ENCODE data around the gene EBLN2. TPM values are rescaled to one million over a fixed set of nuclear protein-coding genes. Genes with fewer than 3 reads are reported as not detected.

EBLN2 gene
- 1.4 TPM for polyA plus RNA-seq (2012; ENCODE audit: insufficient read depth, insufficient read length)

- no peak within 1 kb of the TSS for H3K4me3 ChIP-seq (ENCODE audit: low read length)
- DNase-seq (ENCODE audit: low read depth, low spot score), result no peak
Observed at GRCh38 chr3:73061416-73061815, at the start of gene EBLN2. Gene EBLN2 (plus strand): TSS chr3:73061659. CDS start chr3:73062082, 423 bp downstream.

GRCh38 chr3:73018298-73018697 lies 43.2 kb upstream of the EBLN2 start:
- no peak overlapping the region for H3K4me3 ChIP-seq (ENCODE audit: low read length)
- DNase-seq (ENCODE audit: low read depth, low spot score), result no peak

- H3K4me3 ChIP-seq (ENCODE audit: low read length), result no peak overlapping the region
- no peak for DNase-seq (ENCODE audit: low read depth, low spot score)
Observed at GRCh38 chr3:73018790-73019441, 42.5 kb upstream of the EBLN2 start.

- H3K4me3 ChIP-seq (ENCODE audit: low read length), result no peak overlapping the region
- DNase-seq (ENCODE audit: low read depth, low spot score), result no peak
Observed at GRCh38 chr3:73021301-73021835, 40.1 kb upstream of the EBLN2 start.

- no peak for DNase-seq (ENCODE audit: low read depth, low spot score)
- no peak overlapping the region for H3K4me3 ChIP-seq (ENCODE audit: low read length)
Observed at GRCh38 chr3:73024836-73025235, 36.6 kb upstream of the EBLN2 start.

DNA sequence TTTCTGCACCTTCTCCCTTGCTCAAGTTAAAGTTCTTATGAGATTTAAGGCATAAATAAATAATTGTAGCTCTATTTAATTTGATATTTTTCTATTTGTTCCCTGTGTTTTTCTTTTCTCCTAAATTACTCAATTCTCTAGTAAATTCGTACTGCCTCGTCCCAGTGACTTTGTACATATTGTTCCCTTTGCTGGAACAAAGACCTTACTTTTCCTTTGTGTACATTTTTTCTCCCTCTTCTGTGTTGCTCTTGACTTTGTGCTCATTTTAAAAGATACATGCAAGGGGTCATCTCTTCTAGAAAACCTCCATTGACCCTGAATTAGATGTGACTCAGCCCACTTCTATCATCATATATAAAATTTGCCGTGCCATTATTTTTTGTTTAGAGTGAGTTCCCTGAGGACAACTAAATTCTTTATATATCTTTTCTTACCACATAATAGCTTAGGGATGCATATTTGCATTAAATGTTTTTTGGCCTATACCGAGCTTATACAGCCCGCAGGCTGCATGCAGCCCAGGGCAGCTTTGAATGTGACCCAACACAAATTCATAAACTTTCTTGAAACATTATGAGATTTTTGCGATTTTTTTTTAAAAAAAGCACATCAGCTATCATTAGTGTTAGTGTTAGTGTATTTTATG lies 35.2 kb upstream of the EBLN2 start:
- DNase-seq (ENCODE audit: low read depth, low spot score), result no peak
- no peak overlapping the region for H3K4me3 ChIP-seq (ENCODE audit: low read length)

DNA sequence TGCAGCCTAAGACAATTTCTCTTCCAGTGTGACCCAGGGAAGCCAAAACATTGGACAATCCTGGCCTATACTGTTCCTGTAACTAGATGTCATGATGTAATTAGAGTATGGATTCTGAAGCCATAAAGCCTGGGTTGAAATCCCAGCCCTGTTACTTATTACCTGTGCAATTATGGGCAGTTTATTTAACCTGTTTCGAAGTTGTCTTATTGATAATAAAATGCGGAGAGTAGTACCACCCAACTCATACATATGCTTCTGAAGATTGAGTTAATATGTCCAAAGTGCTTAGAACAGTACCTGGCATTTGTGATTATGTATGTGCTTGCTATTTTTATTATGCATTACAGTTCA lies 34.7 kb upstream of the EBLN2 start:
- H3K4me3 ChIP-seq (ENCODE audit: low read length), result no peak overlapping the region
- DNase-seq (ENCODE audit: low read depth, low spot score), result no peak

- H3K4me3 ChIP-seq (ENCODE audit: low read length), result no peak overlapping the region
- DNase-seq (ENCODE audit: low read depth, low spot score), result no peak
Observed at GRCh38 chr3:73028803-73029202, 32.7 kb upstream of the EBLN2 start.

DNA sequence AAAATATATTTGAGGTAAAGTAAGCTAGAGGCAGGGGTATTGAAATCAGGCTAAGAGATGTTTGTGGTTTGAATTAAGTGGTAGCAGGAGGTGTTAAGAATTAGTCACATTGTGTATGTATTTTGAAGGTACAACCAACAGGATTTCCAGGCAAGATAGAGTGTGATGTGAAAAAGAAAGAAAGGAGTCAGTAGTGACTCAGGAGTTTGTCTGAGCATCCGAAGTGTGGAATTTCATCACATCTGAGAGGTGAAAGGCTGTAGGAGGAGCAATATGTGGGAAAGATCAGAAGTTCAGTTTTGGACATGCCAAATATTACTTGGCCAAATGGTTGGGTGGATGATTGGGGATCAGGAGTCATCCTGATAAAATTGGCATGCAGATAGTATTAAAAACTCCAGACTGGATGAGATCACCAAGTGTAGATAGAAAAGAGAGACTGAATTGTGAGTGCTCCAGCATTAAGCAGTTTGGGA lies 32.1 kb upstream of the EBLN2 start:
- DNase-seq (ENCODE audit: low read depth, low spot score), result peak; percentile 7
- no peak overlapping the region for H3K4me3 ChIP-seq (ENCODE audit: low read length)

GRCh38 chr3:73030073-73030597 lies 31.3 kb upstream of the EBLN2 start:
- H3K4me3 ChIP-seq (ENCODE audit: low read length), result no peak overlapping the region
- no peak for DNase-seq (ENCODE audit: low read depth, low spot score)

DNA sequence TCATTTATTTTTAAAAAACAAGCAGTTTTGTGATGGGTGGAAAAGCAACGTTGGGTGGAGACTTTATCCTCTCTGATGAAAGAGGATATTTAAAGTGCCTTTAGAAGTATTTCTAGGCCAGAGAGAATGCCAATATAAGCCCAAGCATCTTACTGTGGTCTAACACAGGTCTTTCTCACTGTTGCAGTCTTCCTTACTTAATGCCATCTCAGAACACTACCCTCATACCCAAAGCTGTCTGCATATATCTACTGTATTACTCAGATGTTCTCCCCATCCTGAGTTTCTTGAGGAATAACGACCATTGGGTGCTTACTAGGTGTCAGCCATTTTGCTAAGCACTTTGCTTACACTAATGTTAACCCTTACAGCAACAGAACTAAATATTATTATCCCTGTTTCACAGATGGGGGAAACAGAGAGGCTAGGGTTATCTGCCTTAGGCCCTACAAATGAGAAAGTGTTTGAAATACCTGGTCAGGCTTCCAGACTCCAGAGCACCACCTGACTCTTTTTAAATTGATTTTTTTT lies 29.8 kb upstream of the EBLN2 start:
- no peak for DNase-seq (ENCODE audit: low read depth, low spot score)
- H3K4me3 ChIP-seq (ENCODE audit: low read length), result no peak overlapping the region

DNA sequence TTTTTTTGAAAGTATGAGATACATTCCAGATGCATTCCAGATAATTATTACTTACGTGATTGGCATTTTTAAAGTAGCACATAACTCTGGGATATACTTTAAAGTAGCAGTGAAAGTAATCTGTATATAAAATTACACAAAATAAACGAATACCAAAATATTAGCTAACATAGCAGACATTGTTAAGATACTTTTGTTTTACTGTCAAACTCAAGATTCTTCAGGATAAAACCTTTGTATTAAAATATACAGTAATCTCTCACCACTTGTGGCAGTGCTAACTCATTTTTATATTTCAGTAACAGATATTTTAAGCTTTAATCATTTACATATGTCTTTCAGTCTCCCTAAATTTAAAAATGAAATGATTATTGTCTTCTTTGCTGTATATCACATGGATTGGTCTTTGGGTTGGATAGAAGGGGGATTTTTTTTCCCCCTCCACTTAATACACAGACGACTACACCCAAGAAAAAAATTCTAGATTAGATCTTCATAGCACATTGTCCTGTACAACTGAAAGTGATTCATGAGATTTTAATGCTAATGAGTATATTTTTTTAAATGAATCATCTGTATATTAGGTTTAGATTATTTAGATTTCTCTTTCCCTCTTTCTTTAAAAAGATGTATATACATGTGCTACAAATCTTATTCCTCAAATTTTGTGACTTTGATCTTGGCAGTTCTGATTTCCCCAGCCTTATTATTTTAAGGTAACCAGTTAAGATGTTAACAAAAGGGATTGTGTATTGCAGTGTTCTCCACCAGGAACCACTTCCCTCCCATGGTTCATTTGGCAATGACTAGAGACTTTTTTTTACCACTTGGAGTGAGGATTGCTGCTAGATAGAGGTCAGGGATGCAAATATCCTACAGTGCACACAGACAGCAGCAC lies 24.5 kb upstream of the EBLN2 start:
- H3K4me3 ChIP-seq (ENCODE audit: low read length), result no peak overlapping the region
- no peak for DNase-seq (ENCODE audit: low read depth, low spot score)

DNA sequence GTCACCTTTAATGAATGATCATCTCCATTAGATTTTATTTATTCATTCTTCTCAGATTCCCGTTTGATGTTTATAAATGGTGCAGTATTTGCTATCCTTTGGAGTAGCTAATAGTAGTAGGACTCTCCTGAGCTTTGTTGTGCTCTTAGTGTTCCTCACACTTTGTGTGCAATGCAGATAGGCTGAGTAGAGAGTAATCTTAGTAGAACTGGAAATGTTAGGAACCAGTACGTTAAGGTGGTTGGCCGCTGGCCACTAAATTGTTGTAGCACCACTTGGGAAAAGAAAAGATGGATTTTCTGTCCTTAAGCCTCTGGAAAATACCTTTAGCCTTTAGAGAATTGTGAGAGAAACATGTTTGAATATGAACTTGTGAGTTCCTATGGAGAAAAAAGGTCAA lies 19.9 kb upstream of the EBLN2 start:
- H3K4me3 ChIP-seq (ENCODE audit: low read length), result no peak overlapping the region
- no peak for DNase-seq (ENCODE audit: low read depth, low spot score)

- no peak overlapping the region for H3K4me3 ChIP-seq (ENCODE audit: low read length)
- DNase-seq (ENCODE audit: low read depth, low spot score), result no peak
Observed at GRCh38 chr3:73043414-73043813, 18.0 kb upstream of the EBLN2 start.

DNA sequence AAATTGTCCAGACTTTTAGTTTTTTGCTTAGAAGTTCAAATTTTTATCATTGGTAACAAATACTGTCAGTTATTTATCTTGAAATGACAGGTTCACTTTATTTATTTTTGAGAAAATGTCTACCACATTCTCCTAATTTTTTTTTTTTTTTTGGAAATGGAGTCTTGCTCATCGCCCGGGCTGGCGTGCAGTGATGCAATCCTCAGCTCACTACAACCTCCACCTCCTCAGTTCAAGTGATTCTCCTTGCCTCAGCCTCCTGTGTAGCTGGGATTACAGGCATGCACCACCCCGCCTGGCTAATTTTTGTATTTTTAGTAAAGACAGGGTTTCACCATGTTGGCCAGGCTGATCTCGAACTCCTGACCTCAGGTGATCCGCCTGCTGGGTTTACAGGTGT lies 16.1 kb upstream of the EBLN2 start:
- DNase-seq (ENCODE audit: low read depth, low spot score), result no peak
- no peak overlapping the region for H3K4me3 ChIP-seq (ENCODE audit: low read length)

- no peak for DNase-seq (ENCODE audit: low read depth, low spot score)
- no peak overlapping the region for H3K4me3 ChIP-seq (ENCODE audit: low read length)
Observed at GRCh38 chr3:73046195-73046594, 15.3 kb upstream of the EBLN2 start.

GRCh38 chr3:73049319-73049718 lies 12.1 kb upstream of the EBLN2 start:
- H3K4me3 ChIP-seq (ENCODE audit: low read length), result no peak overlapping the region
- DNase-seq (ENCODE audit: low read depth, low spot score), result no peak

DNA sequence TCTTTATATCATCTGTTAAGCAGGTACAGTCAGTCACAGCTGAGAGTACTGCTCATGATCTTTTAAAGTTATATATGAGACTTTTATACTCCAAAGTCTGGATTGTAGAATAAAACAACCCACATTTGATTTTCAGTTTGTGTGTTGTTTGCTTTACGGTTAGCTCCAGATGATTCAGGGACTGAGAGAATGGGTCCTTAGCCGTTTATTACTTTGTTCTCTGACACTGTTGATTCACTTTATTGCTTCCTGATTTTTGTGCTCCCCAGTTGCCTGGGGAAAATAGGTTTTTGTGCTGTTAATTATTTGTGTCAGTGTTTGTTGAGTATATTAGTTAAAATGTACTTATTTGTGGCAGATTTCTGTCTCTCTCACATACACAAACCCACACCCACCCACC lies 8.6 kb upstream of the EBLN2 start:
- no peak overlapping the region for H3K4me3 ChIP-seq (ENCODE audit: low read length)
- DNase-seq (ENCODE audit: low read depth, low spot score), result no peak

DNA sequence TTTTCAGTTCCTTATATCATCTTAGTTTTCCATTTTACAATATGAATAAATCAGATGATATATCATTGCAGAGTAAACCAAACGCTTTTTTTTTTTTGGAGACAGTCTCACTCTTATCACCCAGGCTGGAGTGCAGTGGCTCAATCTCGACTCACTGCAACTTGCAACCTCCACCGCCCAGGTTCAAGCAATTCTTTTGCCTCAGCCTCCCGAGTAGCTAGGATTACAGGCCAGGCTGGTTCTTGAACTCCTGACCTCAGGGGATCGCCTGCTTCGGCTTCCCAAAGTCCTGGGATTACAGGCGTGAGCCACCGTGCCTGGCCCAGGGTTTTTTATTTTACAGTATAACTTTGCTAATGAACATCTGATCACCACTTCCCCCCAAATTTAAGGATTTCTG lies 5.9 kb upstream of the EBLN2 start:
- no peak for DNase-seq (ENCODE audit: low read depth, low spot score)
- no peak overlapping the region for H3K4me3 ChIP-seq (ENCODE audit: low read length)
